GM12864 (cell line): Measurements from ENCODE around the gene ZNF598.

ENCODE experiments used
- DNase-seq: peaks from one replicate; pipeline ENCODE4 v3.0.0-alpha.2; 2011; ENCODE audit warnings: low read depth
- H3K4me3 ChIP-seq: 2 replicates; pipeline ENCODE4 v1.5.1; 2011; ENCODE audit warnings: mild to moderate bottlenecking, low read depth, low read length, control low read depth
- TF ChIP-seq, protein P1 (sequence below): IDR thresholded peaks from 2 replicates; pipeline ENCODE4 v1.5.1; 2011; ENCODE audit warnings: low read depth, mild to moderate bottlenecking, moderate library complexity, low read length, control low read depth, inconsistent platforms; ENCODE audit errors: missing control alignments

Gene ZNF598

DNA sequence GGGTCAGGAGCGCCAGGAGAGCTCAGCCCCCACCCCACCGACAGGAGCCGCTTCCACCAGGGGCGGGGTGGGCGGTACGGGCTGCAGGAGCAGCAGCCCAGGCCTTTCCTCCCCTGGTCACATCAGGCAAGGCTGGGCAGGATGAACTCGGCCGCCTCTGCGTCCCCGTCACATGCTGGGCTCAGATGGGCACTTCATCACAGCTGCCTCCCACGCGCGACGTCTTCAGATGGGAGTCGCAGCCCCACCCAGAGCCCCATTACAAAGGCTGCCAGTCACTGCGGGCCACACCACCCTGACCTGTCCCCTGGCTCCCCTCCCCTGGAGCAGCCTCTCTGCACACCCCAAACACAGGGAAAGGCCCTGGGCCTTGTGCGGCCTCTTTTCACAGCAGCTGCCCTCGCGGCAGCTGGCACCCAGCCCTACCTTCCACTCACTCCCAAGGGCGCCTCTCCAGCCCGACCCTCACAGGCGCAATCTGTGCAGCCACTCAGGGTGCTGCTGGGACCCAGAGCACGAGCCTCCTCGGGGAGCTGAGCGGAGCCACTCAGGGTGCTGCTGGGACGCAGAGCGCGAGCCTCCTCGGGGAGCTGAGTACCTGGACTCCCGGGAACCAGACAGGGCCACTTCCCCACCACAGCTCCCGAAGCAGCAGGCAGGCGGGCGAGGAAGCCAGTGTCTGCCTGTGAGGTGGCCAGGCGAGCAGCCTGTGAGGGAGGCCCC lies 4.7 kb downstream of the ZNF598 start:
- H3K4me3 ChIP-seq = no peak overlapping the region
- no peak for DNase-seq
- TF ChIP-seq, protein P1, sequence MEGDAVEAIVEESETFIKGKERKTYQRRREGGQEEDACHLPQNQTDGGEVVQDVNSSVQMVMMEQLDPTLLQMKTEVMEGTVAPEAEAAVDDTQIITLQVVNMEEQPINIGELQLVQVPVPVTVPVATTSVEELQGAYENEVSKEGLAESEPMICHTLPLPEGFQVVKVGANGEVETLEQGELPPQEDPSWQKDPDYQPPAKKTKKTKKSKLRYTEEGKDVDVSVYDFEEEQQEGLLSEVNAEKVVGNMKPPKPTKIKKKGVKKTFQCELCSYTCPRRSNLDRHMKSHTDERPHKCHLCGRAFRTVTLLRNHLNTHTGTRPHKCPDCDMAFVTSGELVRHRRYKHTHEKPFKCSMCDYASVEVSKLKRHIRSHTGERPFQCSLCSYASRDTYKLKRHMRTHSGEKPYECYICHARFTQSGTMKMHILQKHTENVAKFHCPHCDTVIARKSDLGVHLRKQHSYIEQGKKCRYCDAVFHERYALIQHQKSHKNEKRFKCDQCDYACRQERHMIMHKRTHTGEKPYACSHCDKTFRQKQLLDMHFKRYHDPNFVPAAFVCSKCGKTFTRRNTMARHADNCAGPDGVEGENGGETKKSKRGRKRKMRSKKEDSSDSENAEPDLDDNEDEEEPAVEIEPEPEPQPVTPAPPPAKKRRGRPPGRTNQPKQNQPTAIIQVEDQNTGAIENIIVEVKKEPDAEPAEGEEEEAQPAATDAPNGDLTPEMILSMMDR = no peak

DNA sequence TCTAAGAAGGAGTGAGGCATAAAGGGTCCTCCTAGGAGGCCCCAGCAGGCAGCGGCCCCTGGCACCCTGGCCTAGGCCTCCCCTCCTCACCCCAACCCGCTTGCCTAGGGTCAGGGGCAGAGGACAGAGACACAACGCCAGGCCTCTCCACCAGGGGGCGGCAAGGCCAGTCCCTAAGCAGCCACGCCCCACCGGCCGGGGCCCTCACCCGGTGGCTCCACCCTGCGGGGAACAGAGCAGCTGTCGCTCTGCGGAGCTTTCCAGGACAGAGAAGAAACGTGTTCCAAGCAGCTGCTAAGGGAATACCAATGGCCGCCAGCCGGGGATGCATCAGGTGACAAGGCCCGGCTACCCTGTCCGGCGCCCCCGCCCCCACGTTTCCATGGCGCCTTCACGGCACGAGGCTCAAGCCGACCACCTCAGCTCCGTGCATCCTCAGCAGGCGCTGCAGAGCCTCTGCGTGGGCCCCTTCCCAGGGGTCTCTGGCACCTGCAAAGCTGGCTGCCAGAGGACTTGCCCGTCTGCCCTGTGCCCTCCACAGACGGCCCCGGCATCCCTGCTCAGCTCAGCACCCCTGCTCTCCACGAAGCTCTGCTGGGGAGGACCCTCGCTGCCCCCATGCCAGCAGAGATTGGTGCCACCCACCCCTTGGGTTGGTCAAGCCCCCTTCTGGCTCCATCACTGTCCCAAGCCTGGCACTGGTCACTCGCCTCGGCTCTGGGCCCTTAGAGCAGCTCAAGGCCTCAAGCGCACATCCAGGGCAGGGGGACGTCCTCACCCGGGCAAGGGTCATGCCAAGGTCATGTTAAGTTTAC lies 5.6 kb downstream of the ZNF598 start:
- no peak overlapping the region for H3K4me3 ChIP-seq
- no peak for DNase-seq
- TF ChIP-seq, protein P1 = peak; percentile 94

DNA sequence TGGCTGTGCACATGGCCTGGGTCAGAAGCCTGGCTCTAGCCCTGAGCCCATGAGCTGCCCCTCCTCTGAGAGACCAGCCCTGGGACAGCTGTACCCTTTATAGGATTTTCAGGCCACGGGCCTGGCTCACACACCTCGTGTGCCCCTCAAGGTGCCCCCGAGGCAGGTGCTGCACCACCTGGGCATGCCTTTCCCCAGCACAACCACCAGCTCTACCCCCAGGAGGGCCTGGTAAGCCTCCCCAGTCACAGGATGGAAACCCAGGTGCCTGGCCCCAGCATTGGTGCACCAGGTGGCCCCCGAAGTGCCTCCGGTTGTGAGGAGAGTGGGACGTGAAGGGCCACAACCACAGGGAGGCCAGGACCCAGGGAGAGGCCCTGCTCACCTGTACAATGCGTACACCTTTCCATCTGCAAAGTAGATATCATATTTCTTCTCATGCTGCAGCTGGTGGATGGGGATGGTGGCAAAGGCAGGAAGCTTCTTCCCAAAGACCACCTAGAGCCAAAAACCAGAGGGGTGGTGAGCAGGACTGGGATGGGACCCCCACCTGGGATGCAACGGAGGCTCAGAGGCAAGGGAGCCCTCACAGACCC lies 6.3 kb downstream of the ZNF598 start:
- no peak for DNase-seq
- H3K4me3 ChIP-seq = no peak overlapping the region
- TF ChIP-seq, protein P1 = no peak

DNA sequence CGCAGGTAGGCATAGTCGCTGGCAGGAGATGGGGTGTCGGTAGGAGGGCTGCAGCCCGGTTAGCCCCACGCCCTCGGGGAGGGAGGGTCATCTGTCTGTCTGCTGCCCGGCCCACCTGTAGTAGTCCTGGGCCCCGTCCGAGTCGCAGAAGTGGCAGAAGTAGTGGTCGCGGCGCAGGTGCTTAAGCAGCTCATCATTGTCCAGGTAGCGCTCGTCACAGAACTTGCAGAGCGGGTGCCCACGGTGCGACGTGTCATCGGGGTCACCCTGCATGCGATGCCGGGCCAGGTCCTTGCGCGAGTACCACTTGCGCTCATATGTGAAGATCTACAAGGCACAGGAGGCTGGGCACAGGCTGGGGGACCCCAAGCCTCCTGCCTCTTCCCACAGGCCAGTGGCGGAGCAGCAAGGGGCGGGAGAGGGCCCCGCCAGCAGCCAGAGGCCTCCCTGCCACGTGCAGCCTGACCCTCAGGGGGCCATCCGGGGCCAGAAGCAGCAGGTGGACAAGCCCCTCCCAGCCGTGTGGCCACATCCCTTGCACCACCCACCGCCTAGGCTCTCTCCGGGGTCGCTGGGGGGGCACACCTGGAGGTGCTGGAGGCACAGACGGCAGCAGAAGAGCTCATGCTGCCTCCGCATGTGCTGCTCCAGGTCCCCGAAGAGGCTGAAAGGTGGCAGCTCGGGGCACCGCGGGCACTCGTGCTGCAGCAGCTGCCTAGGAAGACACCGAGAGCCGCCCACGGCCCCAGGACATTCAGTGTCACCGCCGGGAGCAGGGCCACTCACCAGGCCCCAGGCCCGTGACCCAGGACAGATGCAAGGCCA lies 7.0 kb downstream of the ZNF598 start:
- TF ChIP-seq, protein P1 = no peak
- H3K4me3 ChIP-seq = no peak overlapping the region

DNA sequence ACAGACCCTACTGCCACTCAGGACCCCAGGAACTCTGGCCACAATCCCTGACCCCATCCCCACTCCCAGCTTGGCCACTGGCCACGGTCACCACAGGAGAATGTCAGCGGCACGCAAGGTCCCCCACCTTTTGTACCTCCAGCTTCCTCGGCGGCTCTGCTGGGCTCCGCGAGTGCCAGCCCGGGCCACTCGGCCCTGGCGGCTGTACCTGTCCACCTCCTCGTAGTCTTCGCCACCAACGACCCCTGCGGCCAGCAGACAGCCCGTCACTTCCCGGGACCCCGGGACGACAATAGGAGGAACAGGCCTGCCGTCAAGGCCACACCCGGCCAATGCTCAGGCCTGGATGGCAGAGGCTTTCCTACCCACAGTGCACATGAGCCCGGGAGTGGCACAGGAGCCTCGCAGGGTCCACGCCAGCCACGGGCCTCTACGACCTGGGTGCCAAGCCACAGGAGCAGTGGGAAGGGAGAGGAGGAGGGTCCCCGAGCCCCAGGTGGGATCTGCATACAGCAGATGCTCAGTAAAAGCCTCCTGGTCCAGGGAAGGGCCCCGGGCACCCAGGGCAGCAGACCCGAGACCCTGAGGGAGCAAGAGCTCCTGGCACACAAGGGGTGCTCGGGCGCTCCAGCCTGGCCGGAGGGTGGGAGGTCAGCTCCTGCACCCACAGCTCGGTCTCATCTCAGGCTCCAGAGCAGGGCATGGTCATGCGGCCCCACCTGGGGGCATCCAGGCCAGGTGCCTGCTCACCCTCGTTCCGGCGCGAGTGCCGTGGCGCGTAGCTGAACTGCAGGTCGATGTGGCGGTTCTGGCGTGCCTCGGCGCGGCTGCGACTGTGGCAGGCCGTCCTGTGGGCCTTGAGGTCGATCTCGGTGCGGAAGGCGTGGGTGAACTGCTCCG lies 7.9 kb downstream of the ZNF598 start:
- no peak overlapping the region for H3K4me3 ChIP-seq
- TF ChIP-seq, protein P1 = no peak
- DNase-seq = no peak

More for the DNA sequence above, 7.0 kb downstream of the ZNF598 start:
- DNase-seq = no peak

DNA sequence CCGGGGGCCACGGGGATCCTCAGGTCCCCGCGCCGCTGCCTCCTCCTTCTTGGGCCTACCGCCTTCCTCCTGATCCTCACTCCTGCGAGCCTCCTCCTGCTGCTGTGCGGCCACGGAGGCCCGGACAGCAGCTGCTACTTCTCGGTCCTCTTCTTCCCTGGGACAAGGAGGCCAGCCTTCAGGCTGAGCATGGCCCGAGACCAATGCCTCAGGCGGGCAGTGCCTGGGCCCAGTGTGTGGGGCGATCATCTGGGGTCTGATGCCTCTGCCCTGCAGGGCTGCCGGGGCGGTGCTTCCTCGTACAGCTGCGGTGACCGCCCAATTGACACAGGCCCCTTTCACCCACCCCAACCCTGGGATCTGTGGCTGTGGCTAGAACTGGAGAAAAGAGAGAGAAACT lies 8.6 kb downstream of the ZNF598 start:
- DNase-seq = no peak
- TF ChIP-seq, protein P1 = no peak

More for the DNA sequence above, 8.6 kb downstream of the ZNF598 start:
- no peak overlapping the region for H3K4me3 ChIP-seq
